Left ventricle myocardium inferior (tissue), 1 donor: ENCODE data around the gene ASPM. TPM values are rescaled to one million over a fixed set of nuclear protein-coding genes. Genes with fewer than 3 reads are reported as not detected.
"Not testable (repeated sequence)": the region's sequence is repeated elsewhere in the genome, so short reads cannot be mapped to it uniquely, and the experiment has no call there.

Experiments
- DNase-seq: peaks from one replicate; pipeline ENCODE4 v3.0.0-alpha.2; 2020
- H3K27ac ChIP-seq: fragments of 200-600 bp; replicated peaks from 2 replicates; pipeline ENCODE4 v1.8.0; 2021
- H3K27me3 ChIP-seq: fragments of 200-600 bp; 2 replicates; pipeline ENCODE4 v1.8.0; 2021; ENCODE audit warnings: low read depth
- H3K36me3 ChIP-seq: fragments of 200-600 bp; 2 replicates; pipeline ENCODE4 v1.8.0; 2021
- H3K4me1 ChIP-seq: fragments of 200-600 bp; 2 replicates; pipeline ENCODE4 v1.8.0; 2021
- H3K4me3 ChIP-seq: fragments of 200-600 bp; 2 replicates; pipeline ENCODE4 v1.8.0; 2021; ENCODE audit warnings: mild to moderate bottlenecking, moderate library complexity
- H3K9me3 ChIP-seq: fragments of 200-600 bp; replicated peaks from 2 replicates; pipeline ENCODE4 v1.8.0; 2021
- intact Hi-C: fragments of 100-400 bp; cut with micrococcal nuclease; formaldehyde crosslinking; loops from one replicate; pipeline ENCODE4 v1.11.0; 2022
- total RNA-seq: library from RNA; stranded (reverse); fragmentation: NEBNext Ultra II Directional; extraction: Animal tissue kit (Norgen Biotek cat#: 25700); gene quantifications from one replicate; pipeline ENCODE4 v1.2.1, GENCODE V29; 2021
- TF ChIP-seq, protein P1 (sequence below): fragments of 200-600 bp; IDR thresholded peaks from 2 replicates; pipeline ENCODE4 v1.8.0; 2021; ENCODE audit warnings: antibody characterized with exemption, mild to moderate bottlenecking, borderline replicate concordance
- donor health status: DM: no; HTN: yes; CAD: no; lungs with severe emphysema.

The ASPM gene
- total RNA-seq, 1 donor from 2014 or later: 0.44 TPM

GRCh38 chr1:197041486-197042353, 104.7 kb downstream of the ASPM start:
- Histone ChIP-seq H3K36me3 (no peaks in the 10 kb centered on the region), H3K27ac (no peak overlapping the region), H3K4me3 (no peak overlapping the region), H3K9me3 (peaks cover 1% of the 10 kb centered on the region), H3K27me3 (no peaks in the 10 kb centered on the region), H3K4me1 (no peaks in the 10 kb centered on the region)
- intact Hi-C loops: no loop called here
- TF ChIP-seq, protein P1, sequence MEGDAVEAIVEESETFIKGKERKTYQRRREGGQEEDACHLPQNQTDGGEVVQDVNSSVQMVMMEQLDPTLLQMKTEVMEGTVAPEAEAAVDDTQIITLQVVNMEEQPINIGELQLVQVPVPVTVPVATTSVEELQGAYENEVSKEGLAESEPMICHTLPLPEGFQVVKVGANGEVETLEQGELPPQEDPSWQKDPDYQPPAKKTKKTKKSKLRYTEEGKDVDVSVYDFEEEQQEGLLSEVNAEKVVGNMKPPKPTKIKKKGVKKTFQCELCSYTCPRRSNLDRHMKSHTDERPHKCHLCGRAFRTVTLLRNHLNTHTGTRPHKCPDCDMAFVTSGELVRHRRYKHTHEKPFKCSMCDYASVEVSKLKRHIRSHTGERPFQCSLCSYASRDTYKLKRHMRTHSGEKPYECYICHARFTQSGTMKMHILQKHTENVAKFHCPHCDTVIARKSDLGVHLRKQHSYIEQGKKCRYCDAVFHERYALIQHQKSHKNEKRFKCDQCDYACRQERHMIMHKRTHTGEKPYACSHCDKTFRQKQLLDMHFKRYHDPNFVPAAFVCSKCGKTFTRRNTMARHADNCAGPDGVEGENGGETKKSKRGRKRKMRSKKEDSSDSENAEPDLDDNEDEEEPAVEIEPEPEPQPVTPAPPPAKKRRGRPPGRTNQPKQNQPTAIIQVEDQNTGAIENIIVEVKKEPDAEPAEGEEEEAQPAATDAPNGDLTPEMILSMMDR: no peak
- no peak for DNase-seq

DNA sequence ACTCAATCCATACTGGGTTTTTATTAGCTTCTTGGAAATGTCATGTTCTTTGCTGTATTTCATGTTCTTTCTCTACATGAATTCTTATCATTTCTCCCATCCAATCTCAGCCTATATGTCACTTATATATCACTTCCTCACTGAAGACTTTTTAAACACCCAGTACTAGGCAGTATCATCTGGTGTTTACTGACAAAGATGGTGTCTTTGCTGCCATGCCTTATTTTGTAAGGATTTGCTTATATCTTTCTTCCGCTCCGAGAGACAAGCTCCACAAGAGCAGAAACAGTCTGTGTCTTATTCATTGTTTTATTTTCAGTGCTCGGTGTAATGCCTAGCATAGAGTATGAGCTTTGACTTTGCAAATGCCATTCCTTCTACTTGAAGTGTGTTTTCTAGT, 109.6 kb downstream of the ASPM start:
- no peaks in the 10 kb centered on the region for H3K4me1 ChIP-seq
- H3K36me3 ChIP-seq: no peaks in the 10 kb centered on the region
- no peak overlapping the region for H3K27ac ChIP-seq
- H3K9me3 ChIP-seq: no peaks in the 10 kb centered on the region
- H3K27me3 ChIP-seq: no peaks in the 10 kb centered on the region
- H3K4me3 ChIP-seq: no peak overlapping the region
- intact Hi-C loops: no loop called here
- no peak for DNase-seq
- TF ChIP-seq, protein P1: no peak

DNA sequence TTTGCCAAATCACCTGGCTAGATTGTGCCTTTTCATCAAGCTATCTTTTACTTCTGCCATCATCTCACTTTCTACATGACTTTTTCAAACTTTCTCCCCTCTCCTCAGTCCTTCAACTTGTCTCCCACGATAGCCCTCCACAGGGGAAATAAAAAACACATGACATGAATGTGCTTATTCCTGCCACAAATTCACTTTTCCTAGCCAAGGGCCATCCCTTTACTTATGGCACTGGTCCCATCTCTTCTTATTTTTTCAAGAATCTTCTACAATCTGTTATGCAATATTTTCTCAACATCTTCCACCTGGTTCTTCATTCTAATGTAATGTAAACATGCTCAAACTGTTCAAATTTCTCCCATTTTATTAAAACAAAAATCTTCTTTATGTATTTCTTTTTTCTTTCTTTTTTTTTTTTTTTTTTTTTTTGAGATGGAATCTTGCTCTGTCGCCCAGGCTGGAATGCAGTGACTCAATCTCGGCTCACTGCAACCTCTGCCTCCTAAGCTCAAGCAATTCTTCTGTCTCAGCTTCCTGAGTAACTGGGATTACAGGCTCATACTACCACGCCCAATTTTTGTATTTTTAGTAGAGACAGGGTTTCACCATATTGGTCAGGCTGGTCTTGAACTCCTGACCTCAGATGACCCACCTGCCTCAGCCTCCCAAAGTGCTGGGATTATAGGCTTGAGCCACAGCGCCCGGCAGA, 111.7 kb downstream of the ASPM start:
- H3K4me3 ChIP-seq, H3K27ac ChIP-seq, H3K27me3 ChIP-seq, H3K9me3 ChIP-seq, DNase-seq, H3K36me3 ChIP-seq, intact Hi-C loops, H3K4me1 ChIP-seq: not testable (repeated sequence)

Other genes with a start within 250 kb of the ASPM start
- not detected for gene CFHR2, start 202.9 kb downstream of the ASPM start, total RNA-seq
- gene CFHR5, start 169.1 kb downstream of the ASPM start, total RNA-seq: not detected
- gene F13B, start 79.4 kb downstream of the ASPM start, total RNA-seq: not detected
- gene ZBTB41, start 54.6 kb upstream of the ASPM start, total RNA-seq: 9.5 TPM
- gene CRB1, start 121.6 kb upstream of the ASPM start, total RNA-seq: 0.05 TPM